IPS-11a (cell line): ENCODE measurements around the gene HAUS5.

Source experiments
- H3K4me3 ChIP-seq: one replicate; pipeline ENCODE4 v1.5.1; 2013; ENCODE audit warnings: low read depth, low read length, control low read depth

Gene HAUS5

DNA sequence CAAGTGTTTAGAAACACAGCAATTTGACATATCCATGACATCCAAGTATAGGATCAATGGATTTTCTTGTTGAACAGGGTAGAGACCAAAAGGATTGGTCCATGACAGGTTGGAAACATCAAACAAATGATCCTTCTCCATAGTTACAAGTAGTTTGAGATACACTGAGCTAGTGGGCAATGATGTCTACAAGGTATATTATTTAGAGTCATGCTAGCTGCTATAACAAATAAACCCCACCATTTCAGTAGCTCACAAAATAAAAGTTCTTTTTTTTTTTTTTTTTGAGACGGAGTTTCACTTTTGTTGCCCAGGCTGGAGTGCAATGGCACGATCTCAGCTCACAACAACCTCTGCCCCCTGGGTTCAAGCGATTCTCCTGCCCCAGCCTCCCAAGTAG lies 4.9 kb upstream of the HAUS5 start:
- H3K4me3 ChIP-seq = no peak overlapping the region

DNA sequence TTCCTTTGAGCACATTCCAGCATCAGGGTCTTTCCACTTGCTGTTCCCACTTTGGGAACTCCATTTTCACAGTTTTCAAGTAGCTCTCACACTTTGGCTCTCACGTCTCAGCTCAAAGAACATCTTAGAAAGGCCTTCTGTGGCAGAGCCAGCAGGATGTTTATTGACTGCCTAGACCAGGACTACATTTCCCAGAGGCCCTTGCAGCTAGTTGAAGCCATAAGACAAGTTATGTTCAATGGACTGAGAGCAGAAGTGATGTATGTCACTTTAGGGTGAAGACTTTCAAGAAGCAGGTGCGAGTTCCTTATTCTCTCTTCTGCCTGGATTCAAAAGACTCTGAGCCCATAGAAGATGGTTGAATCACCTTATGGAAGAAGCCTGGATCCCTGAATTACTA lies 4.3 kb upstream of the HAUS5 start:
- H3K4me3 ChIP-seq = no peak overlapping the region

GRCh38 chr19:35609851-35610353 lies 2.6 kb upstream of the HAUS5 start:
- no peak overlapping the region for H3K4me3 ChIP-seq

- H3K4me3 ChIP-seq = no peak overlapping the region
Measured at GRCh38 chr19:35612224-35612558, 344 bp upstream of the HAUS5 start.

GRCh38 chr19:35613574-35613973 lies 1.0 kb downstream of the HAUS5 start:
- no peak overlapping the region for H3K4me3 ChIP-seq

- no peak overlapping the region for H3K4me3 ChIP-seq
Measured at GRCh38 chr19:35615036-35615435, 2.5 kb downstream of the HAUS5 start.

- no peak overlapping the region for H3K4me3 ChIP-seq
Measured at GRCh38 chr19:35618857-35619256, 6.3 kb downstream of the HAUS5 start.

DNA sequence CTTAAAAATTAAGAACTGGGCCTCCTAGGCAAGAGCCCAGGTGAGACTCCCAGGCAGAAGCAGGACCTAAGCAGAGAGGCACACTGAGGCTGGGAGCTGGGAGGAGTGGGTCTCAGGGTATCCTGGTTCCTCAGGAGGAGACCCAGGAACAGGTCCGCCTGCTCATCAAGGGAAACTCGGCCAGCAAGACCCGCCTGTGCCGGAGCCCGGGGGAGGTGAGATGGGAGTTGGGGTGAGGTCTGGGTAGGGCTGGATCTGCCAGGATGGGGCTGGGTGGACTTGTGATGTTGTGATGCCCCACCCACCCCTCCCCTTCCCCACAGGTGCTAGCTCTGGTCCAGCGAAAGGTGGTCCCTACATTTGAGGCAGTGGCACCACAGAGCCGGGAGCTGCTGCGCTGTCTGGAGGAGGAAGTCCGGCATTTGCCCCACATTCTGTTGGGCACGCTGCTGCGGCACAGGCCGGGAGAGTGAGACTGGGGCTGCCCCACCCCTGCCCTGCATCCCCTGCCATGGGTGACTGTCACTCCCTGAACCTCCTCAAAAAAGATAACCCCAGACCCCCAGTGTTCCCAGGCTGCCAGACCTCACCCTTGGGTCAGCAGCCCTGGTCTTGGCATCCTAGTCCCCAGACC lies 6.9 kb downstream of the HAUS5 start:
- H3K4me3 ChIP-seq = no peak overlapping the region

GRCh38 chr19:35620001-35620400 lies 7.5 kb downstream of the HAUS5 start:
- no peak overlapping the region for H3K4me3 ChIP-seq

GRCh38 chr19:35621708-35622107 lies 9.2 kb downstream of the HAUS5 start:
- H3K4me3 ChIP-seq = no peak overlapping the region

DNA sequence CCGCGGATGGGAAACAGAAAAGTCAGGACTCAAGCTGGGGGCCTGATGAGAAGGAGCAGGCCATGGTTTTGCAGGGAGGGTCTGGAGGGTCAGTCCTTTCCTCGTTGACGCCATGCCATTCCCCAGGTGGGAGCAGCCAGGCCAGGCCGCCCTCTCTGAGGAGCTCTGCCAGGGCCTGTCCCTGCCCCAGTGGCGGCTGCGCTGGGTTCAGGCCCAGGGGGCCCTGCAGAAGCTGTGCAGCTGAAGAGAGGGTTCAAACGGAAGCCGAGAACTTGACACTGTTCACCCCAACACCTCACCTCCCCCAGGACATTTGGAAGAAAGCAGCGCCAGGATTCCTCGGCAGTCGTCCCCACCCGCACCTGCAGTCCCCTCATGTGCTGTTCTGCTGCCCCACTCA lies 10.2 kb downstream of the HAUS5 start:
- no peak overlapping the region for H3K4me3 ChIP-seq

- no peak overlapping the region for H3K4me3 ChIP-seq
Measured at GRCh38 chr19:35623327-35624010, 10.9 kb downstream of the HAUS5 start.

GRCh38 chr19:35628264-35628564 lies 15.7 kb downstream of the HAUS5 start:
- peak overlapping the region; percentile 79 for H3K4me3 ChIP-seq

- peak within 1 kb of the TSS; percentile 79 for H3K4me3 ChIP-seq
Measured at GRCh38 chr19:35628565-35629331, 16.2 kb downstream of the HAUS5 start, which contains the start of gene RBM42. Gene RBM42, plus strand, starts transcription at chr19:35629036. Its CDS starts 118 bp downstream, at chr19:35629154.

GRCh38 chr19:35629332-35629633 lies 16.7 kb downstream of the HAUS5 start:
- H3K4me3 ChIP-seq = peak overlapping the region; percentile 79

- H3K4me3 ChIP-seq = no peak overlapping the region
Measured at GRCh38 chr19:35633727-35634440, 21.3 kb downstream of the HAUS5 start.

DNA sequence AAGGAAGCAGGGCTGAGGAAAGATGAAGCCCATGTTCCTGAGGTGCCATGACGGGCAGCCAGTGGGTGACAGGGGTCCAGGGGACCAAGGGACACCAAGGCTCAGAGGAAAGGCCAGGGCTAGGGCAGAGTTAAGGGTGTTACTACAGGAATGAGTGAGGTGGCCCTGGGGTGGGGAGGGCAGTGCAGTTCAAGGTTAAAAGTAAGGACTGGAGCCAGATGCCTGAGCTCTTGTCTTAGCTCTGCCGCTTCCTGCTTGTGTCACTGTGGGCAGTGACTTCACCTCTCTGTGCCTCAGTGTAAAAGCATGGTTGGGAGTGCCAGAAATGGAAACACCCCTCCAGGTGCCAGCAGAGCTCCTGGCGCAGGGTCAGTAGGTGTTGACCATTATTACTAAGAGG lies 24.1 kb downstream of the HAUS5 start:
- H3K4me3 ChIP-seq = no peak overlapping the region

GRCh38 chr19:35637165-35637564 lies 24.6 kb downstream of the HAUS5 start:
- no peak overlapping the region for H3K4me3 ChIP-seq

DNA sequence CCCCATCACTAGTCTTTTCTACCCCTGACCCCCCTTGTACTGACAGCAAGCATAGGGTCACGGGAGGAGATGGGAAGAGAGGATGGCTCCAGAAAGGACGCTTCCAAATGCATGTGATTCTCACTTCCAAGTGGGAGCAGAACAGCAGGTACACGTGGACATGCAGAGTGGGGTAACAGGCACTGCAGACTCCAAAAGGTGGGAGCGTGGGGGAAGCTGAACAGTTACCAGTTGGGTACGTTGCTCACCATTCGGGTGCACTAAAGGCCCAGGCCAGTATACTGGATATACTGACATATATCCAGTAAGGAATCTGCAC lies 26.7 kb downstream of the HAUS5 start:
- H3K4me3 ChIP-seq = no peak overlapping the region

GRCh38 chr19:35639863-35640262 lies 27.3 kb downstream of the HAUS5 start:
- no peak overlapping the region for H3K4me3 ChIP-seq

DNA sequence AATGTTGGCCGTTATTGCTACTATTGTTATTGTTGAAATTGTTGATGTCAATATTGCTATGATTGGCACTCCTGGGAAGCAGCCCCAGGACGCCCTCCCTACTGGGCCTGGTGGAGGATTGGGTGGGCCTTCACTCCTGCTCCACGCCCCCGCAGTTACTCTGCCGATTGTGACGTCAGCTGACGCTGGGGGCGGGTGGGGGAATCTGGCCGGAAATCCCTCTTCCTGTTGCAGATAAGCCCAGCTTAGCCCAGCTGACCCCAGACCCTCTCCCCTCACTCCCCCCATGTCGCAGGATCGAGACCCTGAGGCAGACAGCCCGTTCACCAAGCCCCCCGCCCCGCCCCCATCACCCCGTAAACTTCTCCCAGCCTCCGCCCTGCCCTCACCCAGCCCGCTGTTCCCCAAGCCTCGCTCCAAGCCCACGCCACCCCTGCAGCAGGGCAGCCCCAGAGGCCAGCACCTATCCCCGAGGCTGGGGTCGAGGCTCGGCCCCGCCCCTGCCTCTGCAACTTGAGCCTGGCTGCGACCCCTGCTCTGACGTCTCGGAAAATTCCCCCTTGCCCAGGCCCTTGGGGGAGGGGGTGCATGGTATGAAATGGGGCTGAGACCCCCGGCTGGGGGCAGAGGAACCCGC lies 29.1 kb downstream of the HAUS5 start, which contains the start of gene ETV2:
TSS of gene ETV2 (plus strand) at position 231 of the 637 bp plus-strand sequence. CDS start 716 bp downstream, outside the sequence.
- no peak within 1 kb of the TSS for H3K4me3 ChIP-seq
